HepG2 (cell line): Measurements from ENCODE around the gene C12orf60. TPM values are rescaled to one million over a fixed set of nuclear protein-coding genes. Genes with fewer than 3 reads are reported as not detected.

Source experiments
- AHR ChIP-seq: IDR thresholded peaks from 2 replicates; pipeline ENCODE4 v1.6.1; 2018; ENCODE audit warnings: missing genetic modification reagents, missing compliant biosample characterization
- FOSL2 ChIP-seq: sonication (generic); formaldehyde crosslinking; IDR thresholded peaks from 2 replicates; pipeline ENCODE4 v1.4.0; 2020; ENCODE audit warnings: missing genetic modification reagents
- GATAD2A ChIP-seq: IDR thresholded peaks from 2 replicates; pipeline ENCODE4 v1.6.1; 2016
- KAT8 ChIP-seq: IDR thresholded peaks from 2 replicates; pipeline ENCODE4 v1.6.1; 2016; ENCODE audit warnings: missing genetic modification reagents, missing compliant biosample characterization
- NAIF1 ChIP-seq: sonication (generic); formaldehyde crosslinking; IDR thresholded peaks from 2 replicates; pipeline ENCODE4 v1.5.0; 2020; ENCODE audit warnings: mild to moderate bottlenecking, missing genetic modification reagents, borderline replicate concordance
- NFYB ChIP-seq: sonication (generic); formaldehyde crosslinking; IDR thresholded peaks from 2 replicates; pipeline ENCODE4 v1.4.0; 2020; ENCODE audit warnings: missing genetic modification reagents
- ZNF557 ChIP-seq: sonication (generic); formaldehyde crosslinking; IDR thresholded peaks from 2 replicates; pipeline ENCODE4 v1.4.0; 2020; ENCODE audit warnings: missing genetic modification reagents
- ZNF574 ChIP-seq: sonication (generic); formaldehyde crosslinking; IDR thresholded peaks from 2 replicates; pipeline ENCODE4 v1.4.0; 2020; ENCODE audit warnings: missing genetic modification reagents
- ZNF670 ChIP-seq: sonication (generic); formaldehyde crosslinking; IDR thresholded peaks from 2 replicates; pipeline ENCODE4 v1.8.0; 2022; ENCODE audit warnings: mild to moderate bottlenecking, missing genetic modification reagents, borderline replicate concordance
- ZNF672 ChIP-seq: sonication (generic); formaldehyde crosslinking; IDR thresholded peaks from 2 replicates; pipeline ENCODE4 v1.8.1; 2022; ENCODE audit warnings: missing genetic modification reagents
- ZNF777 ChIP-seq: sonication (generic); formaldehyde crosslinking; IDR thresholded peaks from 2 replicates; pipeline ENCODE4 v1.4.0; 2020; ENCODE audit warnings: missing genetic modification reagents
- ZXDC ChIP-seq: sonication (generic); formaldehyde crosslinking; IDR thresholded peaks from 2 replicates; pipeline ENCODE4 v1.5.0; 2020; ENCODE audit warnings: mild to moderate bottlenecking, missing genetic modification reagents
- polyA plus RNA-seq, 8 experiments: library from polyadenylated mRNA; depleted of rRNA in 3 of 8; stranded (reverse) in 7 of 8; unstranded in 1 of 8; fragments of >200 nt; fragmentation: Illumina TruSeq in 4 of 8; extraction: Trizol in 4 of 8; gene quantifications; 2 replicates each; pipeline versions ENCODE4 v1.2.1 to v1.2.3, GENCODE V29; 2011 to 2016; ENCODE audit warnings: low read depth in 4 of 8, missing spikeins in 1 of 8, mixed read lengths in 1 of 8; ENCODE audit not compliant: insufficient read depth in 1 of 8
- total RNA-seq, 5 experiments: library from RNA; depleted of rRNA; stranded (reverse); fragments of >200 nt; fragmentation: Illumina TruSeq; extraction: Trizol; gene quantifications; 2 replicates each; pipeline ENCODE4 v1.2.3, GENCODE V29; 2016; ENCODE audit warnings: low read depth in 1 of 5
- TF ChIP-seq, protein P1 (sequence below), 2 experiments: sonication (generic) in 1 of 2; formaldehyde crosslinking in 1 of 2; IDR thresholded peaks; 2 replicates each; pipeline versions ENCODE4 v1.4.0 to v1.6.1; 2018 to 2020; ENCODE audit warnings: missing genetic modification reagents in 2 of 2, borderline replicate concordance in 1 of 2, low read depth in 1 of 2, mild to moderate bottlenecking in 1 of 2, missing biosample characterization in 1 of 2
- TF ChIP-seq, protein P2 (sequence below): sonication (generic); formaldehyde crosslinking; IDR thresholded peaks from 2 replicates; pipeline ENCODE4 v1.8.0; 2022; ENCODE audit warnings: missing genetic modification reagents, mild to moderate bottlenecking, moderate library complexity, borderline replicate concordance
- TF ChIP-seq, protein P3 (sequence below): sonication (generic); formaldehyde crosslinking; IDR thresholded peaks from 2 replicates; pipeline ENCODE4 v1.4.0; 2020; ENCODE audit warnings: missing genetic modification reagents, mild to moderate bottlenecking, borderline replicate concordance

C12orf60 gene
- total and polyA plus RNA-seq, 2 of the 13 experiments (the other 11 are each of a cell fraction or from before 2014, with no cell fraction given): 0.55 to 1.4 TPM

- TF ChIP-seq, protein P1, sequence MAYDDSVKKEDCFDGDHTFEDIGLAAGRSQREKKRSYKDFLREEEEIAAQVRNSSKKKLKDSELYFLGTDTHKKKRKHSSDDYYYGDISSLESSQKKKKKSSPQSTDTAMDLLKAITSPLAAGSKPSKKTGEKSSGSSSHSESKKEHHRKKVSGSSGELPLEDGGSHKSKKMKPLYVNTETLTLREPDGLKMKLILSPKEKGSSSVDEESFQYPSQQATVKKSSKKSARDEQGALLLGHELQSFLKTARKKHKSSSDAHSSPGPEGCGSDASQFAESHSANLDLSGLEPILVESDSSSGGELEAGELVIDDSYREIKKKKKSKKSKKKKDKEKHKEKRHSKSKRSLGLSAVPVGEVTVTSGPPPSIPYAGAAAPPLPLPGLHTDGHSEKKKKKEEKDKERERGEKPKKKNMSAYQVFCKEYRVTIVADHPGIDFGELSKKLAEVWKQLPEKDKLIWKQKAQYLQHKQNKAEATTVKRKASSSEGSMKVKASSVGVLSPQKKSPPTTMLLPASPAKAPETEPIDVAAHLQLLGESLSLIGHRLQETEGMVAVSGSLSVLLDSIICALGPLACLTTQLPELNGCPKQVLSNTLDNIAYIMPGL (CRISPR knock-in tag; IDR thresholded peaks at IDR 0.05; ENCODE audit: borderline replicate concordance in 1 of 2, low read depth in 1 of 2): peak; percentile 97 to 99
- TF ChIP-seq ZNF670 (CRISPR knock-in tag) (no peak), GATAD2A (peak; percentile 50), FOSL2 (CRISPR knock-in tag) (peak; percentile 24; the same call in 1 of the 2 replicates), ZNF672 (CRISPR knock-in tag) (no peak), KAT8 (CRISPR knock-in tag) (peak; percentile 62; the same call in 1 of the 2 replicates), ZNF777 (no peak), ZXDC (CRISPR knock-in tag) (0 out of 2 replicates have a peak, but pooled peaks have one; percentile 27), ZNF557 (CRISPR knock-in tag) (no peak), NAIF1 (CRISPR knock-in tag) (peak; percentile 99), NFYB (CRISPR knock-in tag) (peak; percentile 16; the same call in 1 of the 2 replicates), ZNF574 (CRISPR knock-in tag) (no peak; the same call in 1 of the 2 replicates), AHR (CRISPR knock-in tag) (peak; percentile 50; the same call in 1 of the 2 replicates)
- TF ChIP-seq, protein P2, sequence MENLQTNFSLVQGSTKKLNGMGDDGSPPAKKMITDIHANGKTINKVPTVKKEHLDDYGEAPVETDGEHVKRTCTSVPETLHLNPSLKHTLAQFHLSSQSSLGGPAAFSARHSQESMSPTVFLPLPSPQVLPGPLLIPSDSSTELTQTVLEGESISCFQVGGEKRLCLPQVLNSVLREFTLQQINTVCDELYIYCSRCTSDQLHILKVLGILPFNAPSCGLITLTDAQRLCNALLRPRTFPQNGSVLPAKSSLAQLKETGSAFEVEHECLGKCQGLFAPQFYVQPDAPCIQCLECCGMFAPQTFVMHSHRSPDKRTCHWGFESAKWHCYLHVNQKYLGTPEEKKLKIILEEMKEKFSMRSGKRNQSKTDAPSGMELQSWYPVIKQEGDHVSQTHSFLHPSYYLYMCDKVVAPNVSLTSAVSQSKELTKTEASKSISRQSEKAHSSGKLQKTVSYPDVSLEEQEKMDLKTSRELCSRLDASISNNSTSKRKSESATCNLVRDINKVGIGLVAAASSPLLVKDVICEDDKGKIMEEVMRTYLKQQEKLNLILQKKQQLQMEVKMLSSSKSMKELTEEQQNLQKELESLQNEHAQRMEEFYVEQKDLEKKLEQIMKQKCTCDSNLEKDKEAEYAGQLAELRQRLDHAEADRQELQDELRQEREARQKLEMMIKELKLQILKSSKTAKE: no peak; the same call in 1 of the 2 replicates
- TF ChIP-seq, protein P3, sequence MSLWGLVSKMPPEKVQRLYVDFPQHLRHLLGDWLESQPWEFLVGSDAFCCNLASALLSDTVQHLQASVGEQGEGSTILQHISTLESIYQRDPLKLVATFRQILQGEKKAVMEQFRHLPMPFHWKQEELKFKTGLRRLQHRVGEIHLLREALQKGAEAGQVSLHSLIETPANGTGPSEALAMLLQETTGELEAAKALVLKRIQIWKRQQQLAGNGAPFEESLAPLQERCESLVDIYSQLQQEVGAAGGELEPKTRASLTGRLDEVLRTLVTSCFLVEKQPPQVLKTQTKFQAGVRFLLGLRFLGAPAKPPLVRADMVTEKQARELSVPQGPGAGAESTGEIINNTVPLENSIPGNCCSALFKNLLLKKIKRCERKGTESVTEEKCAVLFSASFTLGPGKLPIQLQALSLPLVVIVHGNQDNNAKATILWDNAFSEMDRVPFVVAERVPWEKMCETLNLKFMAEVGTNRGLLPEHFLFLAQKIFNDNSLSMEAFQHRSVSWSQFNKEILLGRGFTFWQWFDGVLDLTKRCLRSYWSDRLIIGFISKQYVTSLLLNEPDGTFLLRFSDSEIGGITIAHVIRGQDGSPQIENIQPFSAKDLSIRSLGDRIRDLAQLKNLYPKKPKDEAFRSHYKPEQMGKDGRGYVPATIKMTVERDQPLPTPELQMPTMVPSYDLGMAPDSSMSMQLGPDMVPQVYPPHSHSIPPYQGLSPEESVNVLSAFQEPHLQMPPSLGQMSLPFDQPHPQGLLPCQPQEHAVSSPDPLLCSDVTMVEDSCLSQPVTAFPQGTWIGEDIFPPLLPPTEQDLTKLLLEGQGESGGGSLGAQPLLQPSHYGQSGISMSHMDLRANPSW (CRISPR knock-in tag): peak; percentile 42; the same call in 1 of the 2 replicates
Observed at GRCh38 chr12:14769969-14770495, 33.4 kb upstream of the C12orf60 start (continued).
